HG03039 (cell line): Measurements from ENCODE around the gene H19.

Experiments used
- ATAC-seq: cut with Tn5 transposase; IDR thresholded peaks from one replicate; pipeline ENCODE4 v1.9.1; 2021; ENCODE audit warnings: mild to moderate bottlenecking, moderate library complexity; ENCODE audit not compliant: unreplicated experiment

H19 gene

DNA sequence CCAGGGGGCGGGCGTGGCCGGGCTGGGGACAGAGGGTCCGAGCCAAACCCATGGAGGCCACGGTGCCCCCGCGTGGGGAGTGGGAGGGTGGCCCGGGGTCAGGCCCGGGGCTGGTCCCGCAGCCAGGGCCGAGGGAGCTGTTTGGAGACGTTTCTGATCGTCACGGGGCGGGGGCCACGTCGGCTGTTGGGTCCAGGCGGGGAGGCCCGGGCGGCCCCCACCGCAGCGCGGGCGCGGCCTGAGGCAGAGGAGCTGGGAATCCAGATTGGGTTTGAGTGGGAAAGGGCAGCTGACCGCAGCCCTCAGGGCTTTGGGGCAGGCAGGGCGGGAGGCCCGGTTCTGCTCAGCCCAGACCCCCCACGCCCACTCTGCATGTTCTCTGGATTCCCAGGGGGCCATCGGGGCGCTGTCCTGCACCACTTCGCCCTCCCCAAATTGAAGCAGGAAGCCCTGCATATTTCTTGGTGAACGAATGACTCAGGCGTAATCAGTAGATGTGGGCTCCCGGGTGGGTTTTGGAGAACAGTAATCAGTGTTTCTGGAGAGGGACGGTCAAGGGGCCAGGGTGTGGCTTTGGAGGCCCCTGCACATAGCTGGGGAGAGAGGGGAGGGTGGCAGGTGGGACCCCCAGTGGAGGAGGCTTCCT is 49.9 kb downstream of the H19 start:
- ATAC-seq = peak; percentile 16

DNA sequence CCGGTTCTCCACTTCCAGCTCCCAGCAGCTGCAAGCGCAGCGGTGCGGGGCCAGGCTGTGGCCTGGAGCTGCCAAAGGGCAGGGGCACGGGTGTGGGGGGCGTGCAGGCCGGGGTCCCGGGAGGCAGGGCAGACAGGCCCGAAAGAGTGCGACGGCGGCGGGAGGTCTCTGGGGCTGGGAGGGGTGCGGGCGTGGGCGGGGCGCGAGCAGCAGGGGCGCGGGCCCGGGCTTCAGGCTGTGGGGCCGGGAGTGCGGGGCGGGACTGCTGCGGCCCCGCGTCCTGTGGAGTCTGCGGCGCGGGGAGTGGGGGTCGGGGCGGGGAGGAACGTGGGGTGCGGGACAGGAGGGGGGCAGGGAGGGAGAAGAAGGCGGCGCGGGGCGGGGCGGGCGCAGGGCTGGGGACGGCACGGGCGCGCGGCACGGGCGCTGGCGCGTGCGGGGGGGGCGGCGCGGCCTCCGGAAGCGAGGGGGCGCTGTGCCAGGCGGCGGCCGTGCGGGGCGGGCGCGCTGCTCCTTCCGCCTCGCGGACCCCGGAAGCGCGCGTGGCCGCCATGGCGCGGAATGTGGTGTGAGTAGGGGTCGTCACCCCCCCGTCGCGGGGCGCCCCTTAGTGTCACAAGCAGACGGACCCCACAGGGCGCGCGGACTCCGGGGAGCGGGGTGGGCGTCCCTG is 50.7 kb downstream of the H19 start, which contains the start of gene MRPL23:
Gene MRPL23 (plus strand): TSS at position 521 of the 673 bp plus-strand sequence. CDS start 31 bp downstream, at position 552.
- ATAC-seq = peak; percentile 54
